H1 (cell line): ENCODE measurements around the gene PCED1B. TPM values are rescaled to one million over a fixed set of nuclear protein-coding genes. Genes with fewer than 3 reads are reported as not detected.

Source experiments
- CTCF ChIA-PET: fragments of 300-600 bp; sonication (Branson Sonifier 250); formaldehyde crosslinking; loops from one replicate; lab custom pipeline; 2021; ENCODE audit not compliant: partially characterized antibody; lab: Charles Lee
- POLR2A ChIA-PET: fragments of 300-600 bp; sonication (Branson Sonifier 250); formaldehyde crosslinking; loops from one replicate; lab custom pipeline; 2021; ENCODE audit warnings: inconsistent platforms; ENCODE audit not compliant: partially characterized antibody; lab: Charles Lee
- DNase-seq, 2 experiments: peaks; one replicate each; pipeline versions ENCODE4 v3.0.0 to v3.0.0-alpha.2; 2010 to 2022; ENCODE audit warnings: low spot score in 2 of 2, low read depth in 1 of 2, mixed read lengths in 1 of 2
- FAIRE-seq: peaks from 2 replicates; lab custom pipeline; 2011; peaks lifted over from hg19 to GRCh38; lab: Jason Lieb, UNC
- H2AFZ ChIP-seq: 2 replicates; pipeline ENCODE4 v1.8.1; 2012; ENCODE audit warnings: low read length, inconsistent platforms
- H2AK5ac ChIP-seq: 2 replicates; pipeline ENCODE4 v1.6.1; 2013; ENCODE audit warnings: low read depth, low read length
- H2BK120ac ChIP-seq: replicated peaks from 2 replicates; pipeline ENCODE3; 2013; ENCODE audit warnings: low read depth, low read length, inconsistent platforms
- H2BK12ac ChIP-seq: 2 replicates; pipeline ENCODE4 v1.6.1; 2013; ENCODE audit warnings: low read depth, low read length
- H2BK15ac ChIP-seq: 2 replicates; pipeline ENCODE4 v1.6.1; 2013; ENCODE audit warnings: low read length
- H2BK20ac ChIP-seq: 2 replicates; pipeline ENCODE4 v1.6.1; 2013; ENCODE audit warnings: low read length
- H2BK5ac ChIP-seq: 2 replicates; pipeline ENCODE4 v1.6.1; 2013; ENCODE audit warnings: low read depth, low read length
- H3K14ac ChIP-seq: 2 replicates; pipeline ENCODE4 v1.6.1; 2013; ENCODE audit warnings: inconsistent platforms; ENCODE audit not compliant: insufficient read length
- H3K18ac ChIP-seq: 2 replicates; pipeline ENCODE4 v1.6.1; 2013; ENCODE audit warnings: low read length; ENCODE audit errors: extremely low read depth
- H3K23ac ChIP-seq: 2 replicates; pipeline ENCODE4 v1.6.1; 2013; ENCODE audit warnings: inconsistent platforms; ENCODE audit not compliant: insufficient read length
- H3K23me2 ChIP-seq: 2 replicates; pipeline ENCODE4 v1.6.1; 2013; ENCODE audit warnings: low read depth, low read length
- H3K27ac ChIP-seq: 2 replicates; pipeline ENCODE4 v1.6.1; 2011; ENCODE audit warnings: low read depth, low read length, inconsistent platforms
- H3K27me3 ChIP-seq, 4 experiments: replicated peaks in 1 of 4; 1 replicate in 1 of 4; 2 replicates in 3 of 4; pipeline versions ENCODE4 v1.6.1 to v1.8.1; 2011 to 2013; ENCODE audit warnings: low read length in 3 of 4, mild to moderate bottlenecking in 3 of 4, inconsistent platforms in 2 of 4, mixed read lengths in 2 of 4, moderate library complexity in 1 of 4; ENCODE audit not compliant: control insufficient read depth in 3 of 4, insufficient read depth in 3 of 4; ENCODE audit errors: extremely low read depth in 1 of 4
- H3K36me3 ChIP-seq, 4 experiments: 2 replicates each; pipeline versions ENCODE4 v1.6.1 to v1.8.1; 2011 to 2013; ENCODE audit warnings: mild to moderate bottlenecking in 4 of 4, low read length in 3 of 4, moderate library complexity in 2 of 4, control low read depth in 1 of 4, inconsistent platforms in 1 of 4; ENCODE audit not compliant: insufficient read depth in 4 of 4, control insufficient read depth in 2 of 4
- H3K4ac ChIP-seq: replicated peaks from 2 replicates; pipeline ENCODE3; 2013; ENCODE audit warnings: low read length, low read depth, mixed read lengths, inconsistent platforms; ENCODE audit not compliant: insufficient read length
- H3K4me1 ChIP-seq, 4 experiments: replicated peaks in 1 of 4; 1 replicate in 1 of 4; 2 replicates in 3 of 4; pipeline versions ENCODE4 v1.6.1 to v1.8.1; 2011 to 2013; ENCODE audit warnings: low read length in 3 of 4, inconsistent platforms in 2 of 4, mixed read lengths in 1 of 4; ENCODE audit not compliant: insufficient read depth in 4 of 4, control insufficient read depth in 3 of 4
- H3K4me2 ChIP-seq, 2 experiments: 2 replicates each; pipeline versions ENCODE4 v1.6.1 to v1.8.1; 2011 to 2013; ENCODE audit warnings: low read depth in 2 of 2, low read length in 2 of 2, control low read depth in 1 of 2, inconsistent platforms in 1 of 2, mild to moderate bottlenecking in 1 of 2; ENCODE audit not compliant: insufficient read depth in 1 of 2
- H3K4me3 ChIP-seq, 4 experiments: fragments of 200-600, 300-600 bp in 1 of 4; sonication (generic), shearing (Covaris generic), sonication (Bioruptor Twin) in 1 of 4; 2 replicates each; pipeline versions ENCODE4 v1.5.1 to v1.8.1; 2011 to 2016; ENCODE audit warnings: low read length in 4 of 4, low read depth in 3 of 4, control low read depth in 2 of 4, inconsistent platforms in 2 of 4, mild to moderate bottlenecking in 2 of 4, mixed read lengths in 1 of 4, moderate library complexity in 1 of 4; ENCODE audit not compliant: insufficient read depth in 2 of 4; ENCODE audit errors: extremely low read depth in 1 of 4
- H3K56ac ChIP-seq: replicated peaks from 2 replicates; pipeline ENCODE3; 2013; ENCODE audit warnings: low read depth, mild to moderate bottlenecking, mixed read lengths, low read length, inconsistent platforms; ENCODE audit not compliant: insufficient read length
- H3K79me1 ChIP-seq: 2 replicates; pipeline ENCODE4 v1.6.1; 2013; ENCODE audit warnings: low read depth, low read length, control low read depth
- H3K79me2 ChIP-seq, 2 experiments: 2 replicates each; pipeline versions ENCODE4 v1.6.1 to v1.8.1; 2012 to 2013; ENCODE audit warnings: low read length in 2 of 2, mild to moderate bottlenecking in 2 of 2, inconsistent platforms in 1 of 2; ENCODE audit not compliant: insufficient read depth in 2 of 2, control insufficient read depth in 1 of 2
- H3K9ac ChIP-seq, 4 experiments: replicated peaks in 1 of 4; 1 replicate in 1 of 4; 2 replicates in 3 of 4; pipeline versions ENCODE4 v1.6.1 to v1.8.1; 2011 to 2013; ENCODE audit warnings: low read depth in 3 of 4, low read length in 3 of 4, control low read depth in 2 of 4, mild to moderate bottlenecking in 2 of 4, moderate library complexity in 2 of 4, inconsistent platforms in 1 of 4; ENCODE audit errors: extremely low read depth in 1 of 4
- H3K9me3 ChIP-seq, 2 experiments: 2 replicates each; pipeline versions ENCODE4 v1.6.1 to v1.8.1; 2012 to 2013; ENCODE audit warnings: mild to moderate bottlenecking in 2 of 2, moderate library complexity in 2 of 2, control low read depth in 1 of 2, inconsistent platforms in 1 of 2, low read depth in 1 of 2, low read length in 1 of 2, mixed read lengths in 1 of 2; ENCODE audit not compliant: insufficient read depth in 2 of 2
- H4K20me1 ChIP-seq, 2 experiments: replicated peaks in 1 of 2; 2 replicates each; pipeline versions ENCODE3 to v1.8.1; 2011 to 2013; ENCODE audit warnings: inconsistent platforms in 2 of 2, low read length in 2 of 2, mild to moderate bottlenecking in 1 of 2; ENCODE audit not compliant: insufficient read depth in 2 of 2, control insufficient read depth in 1 of 2
- H4K5ac ChIP-seq: 2 replicates; pipeline ENCODE4 v1.6.1; 2013; ENCODE audit warnings: low read length, low read depth, mixed read lengths, inconsistent platforms; ENCODE audit not compliant: insufficient read length
- H4K8ac ChIP-seq: 2 replicates; pipeline ENCODE4 v1.8.0; 2013; ENCODE audit warnings: mild to moderate bottlenecking, moderate library complexity, low read length, inconsistent platforms; ENCODE audit not compliant: insufficient read depth; ENCODE audit errors: extremely low read depth
- H4K91ac ChIP-seq: replicated peaks from 2 replicates; pipeline ENCODE3; 2013; ENCODE audit warnings: low read length, mixed read lengths, inconsistent platforms; ENCODE audit not compliant: insufficient read length
- KDM5A ChIP-seq: fragments of 200-600 bp; IDR thresholded peaks from 2 replicates; pipeline ENCODE4 v1.7.1; 2012; ENCODE audit warnings: mild to moderate bottlenecking, low read length, inconsistent platforms, mixed read lengths
- SIX5 ChIP-seq: IDR thresholded peaks from 2 replicates; pipeline ENCODE4 v1.6.1; 2011; ENCODE audit warnings: mild to moderate bottlenecking, low read depth, low read length
- WGBS, 2 experiments: shearing (Covaris generic) in 1 of 2; methylation state at CpG; one replicate each; pipeline versions ENCODE4 v1.1.6 to v1.1.7; 2013 to 2015; ENCODE audit warnings: low lambda C conversion rate in 2 of 2, mixed read lengths in 2 of 2, inconsistent platforms in 1 of 2, low coverage in 1 of 2, missing lambda C conversion rate in 1 of 2; ENCODE audit not compliant: insufficient replicate concordance in 2 of 2, insufficient coverage in 1 of 2, insufficient read length in 1 of 2; ENCODE audit errors: extremely low coverage in 1 of 2, missing lambda C conversion rate in 1 of 2; 5-methylcytosine and 5-hydroxymethylcytosine counted together
- polyA plus RNA-seq, 7 experiments: library from polyadenylated mRNA; depleted of rRNA in 3 of 7; stranded (reverse) in 5 of 7; unstranded in 2 of 7; fragments of >200 nt in 5 of 7; fragments of 200-250 nt in 2 of 7; gene quantifications; 1 replicate in 5 of 7; 2 replicates in 1 of 7; 4 replicates in 1 of 7; pipeline versions ENCODE4 v1.2.1 to v1.2.3, GENCODE V29; 2011 to 2013; ENCODE audit warnings: missing spikeins in 2 of 7, mixed read lengths in 2 of 7
- total RNA-seq: library from RNA; stranded (reverse); fragmentation: NEBNext Ultra II Directional; extraction: Animal tissue kit (Norgen Biotek cat#: 25700); gene quantifications from 2 replicates; pipeline ENCODE4 v1.2.1, GENCODE V29; 2021

PCED1B gene
- total and polyA plus RNA-seq, 2 of the 8 experiments (the other 6 are each of a cell fraction or from before 2014, with no cell fraction given): 4.7 to 5.4 TPM

GRCh38 chr12:47033081-47033480 is 46.3 kb upstream of the PCED1B start:
- H4K8ac ChIP-seq: no peak overlapping the region
- no peak overlapping the region for H3K4me3 ChIP-seq
- H2BK12ac ChIP-seq: peak overlapping the region; percentile 65; the same call in 1 of the 2 replicates
- H2BK5ac ChIP-seq: no peak overlapping the region
- H3K27me3 ChIP-seq: peaks cover 0 to 1% (median 0%) of the 10 kb centered on the region in 4 experiments; a peak in 1 of 7 replicates
- H3K79me2 ChIP-seq: no peaks in the 10 kb centered on the region
- no peak overlapping the region for H3K14ac ChIP-seq
- no peak overlapping the region for H4K91ac ChIP-seq
- 0 out of 2 replicates have a peak overlapping the region, but pooled peaks have one; percentile 46 for H2AFZ ChIP-seq
- no peaks in the 10 kb centered on the region for H4K20me1 ChIP-seq
- H3K36me3 ChIP-seq: no peaks in the 10 kb centered on the region
- H3K23me2 ChIP-seq: no peaks in the 10 kb centered on the region
- H3K56ac ChIP-seq: no peak overlapping the region
- no peaks in the 10 kb centered on the region for H3K9me3 ChIP-seq
- ChIA-PET CTCF (interaction anchor here (0.6 to 4.0 kb wide), 35 partner anchors 9 to 1705 kb away, joined by 3 to 36 read pairs (median 4); partner anchors contain the start of genes AMIGO2 and PCED1B), POLR2A (interaction anchor here (0.6 to 1.5 kb wide), 2 partner anchors 37 to 226 kb away, joined by 3 read pairs; no protein-coding TSS in a partner anchor)
- H3K4ac ChIP-seq: no peak overlapping the region
- H3K4me1 ChIP-seq: peaks cover 0 to 8% (median 4%) of the 10 kb centered on the region in 4 experiments; a peak in 4 of 7 replicates
- H3K9ac ChIP-seq: no peak overlapping the region
- H3K23ac ChIP-seq: no peak overlapping the region
- H3K27ac ChIP-seq: no peak overlapping the region
- H2BK15ac ChIP-seq: no peak overlapping the region
- no peaks in the 10 kb centered on the region for H3K79me1 ChIP-seq
- WGBS, 2 experiments: 73% methylated on average over 5 of the region's 5 CpGs; no CpG with 5 or more reads in 1 of the 2 experiments
- no peak overlapping the region for H2BK120ac ChIP-seq
- FAIRE-seq: no peak
- no peak overlapping the region for H3K4me2 ChIP-seq
- H2BK20ac ChIP-seq: no peak overlapping the region
- DNase-seq: no peak
- no peak overlapping the region for H2AK5ac ChIP-seq
- H4K5ac ChIP-seq: peak overlapping the region; percentile 13
- H3K18ac ChIP-seq: no peak overlapping the region
- no peak for TF ChIP-seq SIX5
- TF ChIP-seq KDM5A: no peak
